NT2/D1 (cell line): Measurements from ENCODE around the gene DYRK1A.

Source experiments
- DNase-seq: peaks from one replicate; pipeline ENCODE4 v3.0.0-alpha.2; 2011; ENCODE audit warnings: low read depth, low spot score
- H3K27me3 ChIP-seq: 2 replicates; pipeline ENCODE4 v1.6.0; 2011; ENCODE audit warnings: mild to moderate bottlenecking; ENCODE audit not compliant: insufficient read length, insufficient read depth
- H3K36me3 ChIP-seq: 2 replicates; pipeline ENCODE4 v1.6.1; 2011; ENCODE audit warnings: mild to moderate bottlenecking, low read length, mixed read lengths; ENCODE audit not compliant: insufficient read depth, insufficient read length
- H3K4me1 ChIP-seq: 2 replicates; pipeline ENCODE4 v1.5.1; 2011; ENCODE audit not compliant: insufficient read depth, insufficient read length
- H3K4me3 ChIP-seq: 2 replicates; pipeline ENCODE4 v1.5.1; 2011; ENCODE audit warnings: low read depth; ENCODE audit not compliant: insufficient read length
- H3K9ac ChIP-seq: 2 replicates; pipeline ENCODE4 v1.6.0; 2011; ENCODE audit warnings: low read depth; ENCODE audit not compliant: insufficient read length
- H3K9me3 ChIP-seq: 2 replicates; pipeline ENCODE4 v1.5.1; 2011; ENCODE audit warnings: mild to moderate bottlenecking, low read length; ENCODE audit not compliant: insufficient read depth
- SUZ12 ChIP-seq: IDR thresholded peaks from 2 replicates; pipeline ENCODE4 v1.6.1; 2011; ENCODE audit not compliant: insufficient read length, insufficient read depth; ENCODE audit errors: extremely low read depth
- YY1 ChIP-seq: IDR thresholded peaks from 2 replicates; pipeline ENCODE4 v1.6.1; 2011; ENCODE audit not compliant: insufficient read length, insufficient read depth
- ZNF274 ChIP-seq: IDR thresholded peaks from 2 replicates; pipeline ENCODE4 v1.6.1; 2011; ENCODE audit warnings: mild to moderate bottlenecking, low read depth, low read length

The DYRK1A gene

GRCh38 chr21:37529649-37530048 is 163.1 kb downstream of the DYRK1A start:
- no peaks in the 10 kb centered on the region for H3K36me3 ChIP-seq
- no peak overlapping the region for H3K4me3 ChIP-seq
- TF ChIP-seq SUZ12 (no peak), ZNF274 (no peak), YY1 (no peak)
- no peaks in the 10 kb centered on the region for H3K27me3 ChIP-seq
- no peak for DNase-seq
- no peak overlapping the region for H3K9ac ChIP-seq
- 0 out of 2 replicates have a peak, but pooled peaks cover 3% of the 10 kb centered on the region for H3K9me3 ChIP-seq
- peaks cover 9% of the 10 kb centered on the region for H3K4me1 ChIP-seq

- no peak overlapping the region for H3K4me3 ChIP-seq
- TF ChIP-seq YY1 = no peak
- no peak for TF ChIP-seq ZNF274
- TF ChIP-seq SUZ12 = no peak
- H3K36me3 ChIP-seq = no peaks in the 10 kb centered on the region
- no peak overlapping the region for H3K9ac ChIP-seq
- H3K27me3 ChIP-seq = no peaks in the 10 kb centered on the region
- H3K9me3 ChIP-seq = peaks cover 15% of the 10 kb centered on the region
- H3K4me1 ChIP-seq = peaks cover 9% of the 10 kb centered on the region
- no peak for DNase-seq
These were observed 164.4 kb downstream of the DYRK1A start for GRCh38 chr21:37530901-37531351.

GRCh38 chr21:37531431-37531932 is 164.9 kb downstream of the DYRK1A start:
- TF ChIP-seq ZNF274 (no peak), SUZ12 (no peak), YY1 (no peak)
- peaks cover 9% of the 10 kb centered on the region for H3K4me1 ChIP-seq
- no peak for DNase-seq
- H3K4me3 ChIP-seq = no peak overlapping the region
- no peaks in the 10 kb centered on the region for H3K36me3 ChIP-seq
- H3K27me3 ChIP-seq = no peaks in the 10 kb centered on the region
- H3K9me3 ChIP-seq = peaks cover 21% of the 10 kb centered on the region
- H3K9ac ChIP-seq = no peak overlapping the region

- no peak overlapping the region for H3K9ac ChIP-seq
- H3K9me3 ChIP-seq = peaks cover 32% of the 10 kb centered on the region
- no peak for DNase-seq
- no peaks in the 10 kb centered on the region for H3K27me3 ChIP-seq
- H3K4me1 ChIP-seq = peaks cover 7% of the 10 kb centered on the region
- TF ChIP-seq YY1 (no peak), SUZ12 (no peak), ZNF274 (no peak)
- H3K36me3 ChIP-seq = no peaks in the 10 kb centered on the region
- H3K4me3 ChIP-seq = no peak overlapping the region
These were observed 166.6 kb downstream of the DYRK1A start for GRCh38 chr21:37532868-37533780.

GRCh38 chr21:37534431-37534830 is 167.9 kb downstream of the DYRK1A start:
- H3K4me1 ChIP-seq = peaks cover 7% of the 10 kb centered on the region
- no peak for DNase-seq
- TF ChIP-seq YY1 (no peak), SUZ12 (no peak), ZNF274 (no peak)
- H3K27me3 ChIP-seq = no peaks in the 10 kb centered on the region
- H3K9ac ChIP-seq = no peak overlapping the region
- H3K9me3 ChIP-seq = peaks cover 32% of the 10 kb centered on the region
- no peak overlapping the region for H3K4me3 ChIP-seq
- H3K36me3 ChIP-seq = no peaks in the 10 kb centered on the region

- Histone ChIP-seq H3K9me3 (peaks cover 32% of the 10 kb centered on the region), H3K36me3 (no peaks in the 10 kb centered on the region), H3K4me1 (peaks cover 7% of the 10 kb centered on the region), H3K9ac (no peak overlapping the region), H3K4me3 (no peak overlapping the region), H3K27me3 (no peaks in the 10 kb centered on the region)
- no peak for DNase-seq
- no peak for TF ChIP-seq SUZ12
- TF ChIP-seq ZNF274 = no peak
- no peak for TF ChIP-seq YY1
These were observed 168.6 kb downstream of the DYRK1A start for GRCh38 chr21:37535130-37535529.

GRCh38 chr21:37535672-37536071 is 169.1 kb downstream of the DYRK1A start:
- peaks cover 7% of the 10 kb centered on the region for H3K4me1 ChIP-seq
- no peak overlapping the region for H3K9ac ChIP-seq
- no peak for TF ChIP-seq SUZ12
- TF ChIP-seq YY1 = no peak
- no peak for TF ChIP-seq ZNF274
- H3K9me3 ChIP-seq = peaks cover 32% of the 10 kb centered on the region
- H3K4me3 ChIP-seq = no peak overlapping the region
- no peak for DNase-seq
- no peaks in the 10 kb centered on the region for H3K36me3 ChIP-seq
- no peaks in the 10 kb centered on the region for H3K27me3 ChIP-seq
